IPS-15b (cell line): ENCODE data around the gene KLHL2.
"Not testable (repeated sequence)": the region's sequence is repeated elsewhere in the genome, so short reads cannot be mapped to it uniquely, and the experiment has no call there.

Source experiments
- H3K27me3 ChIP-seq: one replicate; pipeline ENCODE4 v1.6.1; 2013; ENCODE audit warnings: low read length; ENCODE audit not compliant: control insufficient read depth, insufficient read depth
- H3K36me3 ChIP-seq: one replicate; pipeline ENCODE4 v1.6.1; 2013; ENCODE audit warnings: low read length; ENCODE audit not compliant: control insufficient read depth, insufficient read depth
- H3K4me1 ChIP-seq: one replicate; pipeline ENCODE4 v1.6.1; 2013; ENCODE audit warnings: mild to moderate bottlenecking, low read length; ENCODE audit not compliant: control insufficient read depth, insufficient read depth
- H3K4me3 ChIP-seq: one replicate; pipeline ENCODE4 v1.5.1; 2013; ENCODE audit warnings: low read depth, low read length
- H3K9ac ChIP-seq: one replicate; pipeline ENCODE4 v1.6.1; 2013; ENCODE audit warnings: low read depth, mild to moderate bottlenecking, low read length
- H3K9me3 ChIP-seq: one replicate; pipeline ENCODE4 v1.6.1; 2013; ENCODE audit warnings: mild to moderate bottlenecking, low read length; ENCODE audit not compliant: control insufficient read depth, insufficient read depth

KLHL2 gene

DNA sequence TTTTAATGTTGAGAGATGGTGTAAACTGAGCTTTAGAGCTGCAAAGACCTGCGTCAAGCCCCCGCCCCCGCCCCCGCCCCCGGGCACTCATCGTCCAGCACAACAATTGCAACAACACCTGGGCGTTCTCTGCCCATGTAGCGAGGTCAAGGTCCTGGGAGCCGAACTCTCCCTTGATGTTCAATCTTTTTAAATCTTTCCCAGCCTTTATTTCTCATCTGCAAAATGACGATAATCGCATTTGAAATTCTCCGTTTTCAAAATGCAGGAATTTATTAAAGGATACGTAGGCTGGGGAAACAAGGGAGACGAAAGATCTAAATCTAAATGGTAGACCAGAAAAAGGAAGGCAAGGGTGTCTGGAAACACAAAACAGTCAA lies 119.5 kb downstream of the KLHL2 start:
- H3K36me3 ChIP-seq = no peaks in the 10 kb centered on the region
- no peaks in the 10 kb centered on the region for H3K27me3 ChIP-seq
- no peak overlapping the region for H3K9ac ChIP-seq
- H3K4me3 ChIP-seq = peak overlapping the region; percentile 67
- peaks cover 11% of the 10 kb centered on the region for H3K4me1 ChIP-seq
- H3K9me3 ChIP-seq = no peaks in the 10 kb centered on the region

DNA sequence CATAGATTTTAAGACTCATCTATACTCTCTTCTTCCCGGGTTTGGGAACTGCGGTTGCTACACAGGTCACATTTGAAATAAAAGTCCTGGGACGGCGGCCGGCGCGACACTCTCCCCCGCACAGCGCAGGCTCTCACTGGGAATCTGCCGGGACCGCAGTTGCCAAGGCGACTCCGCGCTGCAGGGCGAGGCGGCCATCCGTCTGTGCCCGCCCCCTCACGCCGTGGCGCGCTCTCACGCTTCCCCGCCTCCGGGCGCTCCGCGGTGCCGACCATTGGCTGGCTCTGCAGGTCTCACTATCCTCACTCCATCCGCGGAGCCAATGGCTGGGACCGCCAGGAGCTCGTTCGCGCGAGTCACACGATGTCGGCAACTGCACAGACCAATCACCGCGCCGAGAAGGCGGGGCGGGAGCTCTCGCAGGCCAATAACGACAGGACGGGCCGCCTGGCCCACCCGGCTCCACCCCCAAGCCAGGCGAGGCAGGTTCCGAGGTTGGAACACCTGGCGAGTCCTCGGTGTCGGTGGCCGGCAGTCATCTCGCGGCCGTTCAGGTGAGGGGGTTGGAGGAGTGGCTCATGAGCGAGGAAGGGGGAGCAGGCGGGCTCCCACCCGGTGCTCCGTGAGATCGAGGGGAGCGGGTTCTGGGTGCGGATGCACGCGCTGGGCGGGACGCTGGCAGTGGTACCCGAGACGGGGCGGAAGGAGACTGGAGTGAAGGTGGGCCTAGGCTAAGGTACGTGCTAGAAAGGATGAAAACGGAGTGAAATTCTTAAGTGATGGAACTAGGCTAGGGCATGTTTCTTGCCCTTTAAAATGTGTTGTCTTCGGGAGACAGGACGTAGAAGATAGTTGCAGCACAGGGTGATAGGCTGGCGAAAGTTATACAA lies 120.1 kb downstream of the KLHL2 start, which contains the start of gene MSMO1:
TSS of gene MSMO1 (plus strand) at position 459 of the 890 bp plus-strand sequence. CDS start 5,702 bp downstream, outside the sequence.
- Histone ChIP-seq H3K27me3 (no peaks in the 10 kb centered on the region), H3K9ac (peak within 1 kb of the TSS; percentile 93), H3K4me3 (peak within 1 kb of the TSS; percentile 99), H3K4me1 (peaks cover 11% of the 10 kb centered on the region), H3K9me3 (no peaks in the 10 kb centered on the region), H3K36me3 (no peaks in the 10 kb centered on the region)

DNA sequence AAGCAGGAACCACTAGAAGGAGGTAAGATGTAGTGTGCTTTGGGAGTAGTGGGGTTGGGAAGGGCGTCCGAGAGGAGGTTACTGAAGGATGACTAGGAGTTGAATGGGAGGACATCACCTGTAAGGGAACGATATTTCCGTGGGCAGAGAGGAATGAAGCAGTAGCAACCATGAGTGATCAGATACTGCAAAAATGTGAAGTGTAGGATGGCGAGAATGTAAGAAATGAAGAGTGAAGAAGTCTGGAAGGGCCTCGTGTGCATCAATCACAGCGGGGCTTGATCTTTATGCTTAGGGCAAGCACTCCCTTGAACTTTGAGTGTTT lies 120.7 kb downstream of the KLHL2 start:
- peak overlapping the region; percentile 93 for H3K9ac ChIP-seq
- H3K36me3 ChIP-seq = no peaks in the 10 kb centered on the region
- H3K27me3 ChIP-seq = no peaks in the 10 kb centered on the region
- H3K4me3 ChIP-seq = peak overlapping the region; percentile 99
- H3K4me1 ChIP-seq = peaks cover 11% of the 10 kb centered on the region
- H3K9me3 ChIP-seq = no peaks in the 10 kb centered on the region

DNA sequence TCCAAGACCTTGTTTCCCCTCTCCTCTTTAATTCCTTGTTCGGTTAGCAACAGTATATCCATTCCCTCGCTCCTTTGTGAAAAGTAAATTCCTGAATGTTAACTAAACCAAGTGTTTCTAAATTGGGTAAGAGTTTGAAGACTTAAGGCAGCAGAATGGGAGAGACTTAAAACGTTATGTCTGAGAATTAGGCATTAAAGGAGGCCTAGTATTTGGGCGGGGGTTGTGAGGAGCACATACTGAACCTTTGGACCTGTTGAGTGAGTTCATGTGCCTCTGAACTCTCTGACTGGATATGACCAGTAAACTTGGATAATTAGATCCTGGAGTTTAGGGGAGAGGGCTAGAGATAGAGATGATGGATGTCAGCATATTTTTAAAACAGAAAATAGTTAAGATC lies 121.3 kb downstream of the KLHL2 start:
- no peaks in the 10 kb centered on the region for H3K36me3 ChIP-seq
- no peaks in the 10 kb centered on the region for H3K27me3 ChIP-seq
- H3K9me3 ChIP-seq = no peaks in the 10 kb centered on the region
- peaks cover 11% of the 10 kb centered on the region for H3K4me1 ChIP-seq
- H3K4me3 ChIP-seq = peak overlapping the region; percentile 99
- H3K9ac ChIP-seq = peak overlapping the region; percentile 93

DNA sequence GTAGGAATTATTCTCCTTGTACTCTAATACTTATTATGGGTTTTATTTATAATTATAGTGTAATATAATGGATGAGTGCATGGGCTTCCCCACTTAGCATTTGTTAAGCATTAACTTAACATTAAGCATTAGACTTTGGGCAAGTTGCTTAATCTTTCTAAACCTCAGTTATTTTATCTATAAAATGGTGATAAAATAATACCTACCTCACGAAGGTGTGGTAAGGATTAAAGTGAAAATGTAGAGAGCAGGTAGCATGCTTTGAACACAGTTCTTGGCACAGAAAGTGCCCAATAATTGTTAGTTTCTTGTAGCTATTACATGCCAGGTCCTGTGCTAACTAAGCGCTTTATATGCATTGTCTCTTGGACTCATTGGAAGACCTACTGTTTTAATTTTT lies 122.7 kb downstream of the KLHL2 start:
- no peak overlapping the region for H3K9ac ChIP-seq
- H3K27me3 ChIP-seq = no peaks in the 10 kb centered on the region
- H3K4me3 ChIP-seq = peak overlapping the region; percentile 99
- no peaks in the 10 kb centered on the region for H3K9me3 ChIP-seq
- no peaks in the 10 kb centered on the region for H3K36me3 ChIP-seq
- peaks cover 14% of the 10 kb centered on the region for H3K4me1 ChIP-seq

DNA sequence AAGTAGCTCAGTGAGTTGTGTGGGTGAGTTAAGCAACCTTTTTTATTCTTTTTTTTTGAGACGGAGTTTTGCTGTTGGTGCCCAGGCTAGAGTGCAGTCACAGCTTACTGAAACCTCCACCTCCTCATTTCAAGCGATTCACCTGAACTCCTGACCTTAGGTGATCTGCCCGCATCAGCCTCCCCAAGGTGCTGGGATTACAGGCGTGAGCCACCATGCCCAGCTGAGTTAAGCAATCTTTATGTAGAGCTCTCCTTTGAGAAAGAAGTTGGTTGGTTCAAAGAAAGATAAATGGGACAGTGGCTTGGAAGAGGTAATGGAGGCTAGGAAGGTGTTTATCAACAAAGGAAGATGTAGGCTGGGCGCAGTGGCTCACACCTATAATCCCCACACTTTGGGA lies 123.3 kb downstream of the KLHL2 start:
- H3K36me3 ChIP-seq = no peaks in the 10 kb centered on the region
- H3K4me1 ChIP-seq = peaks cover 14% of the 10 kb centered on the region

DNA sequence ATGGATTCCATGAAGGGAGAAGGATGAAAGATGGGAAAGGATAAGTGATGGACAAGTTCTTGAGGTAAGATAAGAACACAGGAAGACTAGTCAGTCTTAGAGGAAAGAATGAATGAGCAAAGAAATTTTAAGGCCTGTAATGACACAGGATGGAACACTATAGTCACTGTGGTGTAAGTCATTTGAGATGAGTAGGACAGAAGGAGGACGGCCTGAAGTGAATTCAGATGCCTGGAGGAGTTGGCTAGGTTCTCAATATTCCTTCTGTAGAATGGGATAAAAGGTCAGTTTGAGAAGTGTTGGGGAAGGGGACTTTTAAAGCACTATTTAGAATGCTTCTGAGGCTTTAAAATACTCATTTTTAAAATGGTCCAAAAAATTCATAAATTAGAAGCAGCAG lies 124.0 kb downstream of the KLHL2 start:
- peaks cover 10% of the 10 kb centered on the region for H3K4me1 ChIP-seq
- H3K36me3 ChIP-seq = no peaks in the 10 kb centered on the region
- no peak overlapping the region for H3K9ac ChIP-seq

More for the DNA sequence above, 123.3 kb downstream of the KLHL2 start:
- Histone ChIP-seq H3K9me3 (no peaks in the 10 kb centered on the region), H3K4me3 (peak overlapping the region; percentile 99), H3K9ac (no peak overlapping the region), H3K27me3 (no peaks in the 10 kb centered on the region)

DNA sequence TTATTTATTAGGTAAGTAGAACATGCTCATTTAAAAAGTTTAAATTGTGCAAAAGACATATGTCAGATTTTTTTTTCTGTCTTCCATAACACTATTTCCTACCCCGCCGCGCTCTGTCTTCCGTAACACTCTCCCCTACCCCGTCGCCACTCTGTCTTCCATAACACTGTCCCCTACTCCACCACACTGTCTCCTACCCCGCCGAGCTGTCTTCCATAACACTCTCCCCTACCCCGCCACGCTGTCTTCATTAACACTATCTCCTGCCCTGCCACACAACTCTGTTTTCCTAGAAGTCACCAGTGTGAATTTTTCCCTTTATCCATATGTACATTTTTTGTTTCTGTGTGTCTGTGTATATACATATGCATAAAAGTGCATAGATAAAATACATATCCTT lies 124.5 kb downstream of the KLHL2 start:
- H3K36me3 ChIP-seq = peaks cover 1% of the 10 kb centered on the region
- H3K9ac ChIP-seq = no peak overlapping the region
- no peaks in the 10 kb centered on the region for H3K27me3 ChIP-seq
- H3K9me3 ChIP-seq = no peaks in the 10 kb centered on the region
- H3K4me3 ChIP-seq = peak overlapping the region; percentile 40
- H3K4me1 ChIP-seq = peaks cover 10% of the 10 kb centered on the region

More for the DNA sequence above, 124.0 kb downstream of the KLHL2 start:
- H3K9me3 ChIP-seq = no peaks in the 10 kb centered on the region
- no peaks in the 10 kb centered on the region for H3K27me3 ChIP-seq
- peak overlapping the region; percentile 40 for H3K4me3 ChIP-seq

DNA sequence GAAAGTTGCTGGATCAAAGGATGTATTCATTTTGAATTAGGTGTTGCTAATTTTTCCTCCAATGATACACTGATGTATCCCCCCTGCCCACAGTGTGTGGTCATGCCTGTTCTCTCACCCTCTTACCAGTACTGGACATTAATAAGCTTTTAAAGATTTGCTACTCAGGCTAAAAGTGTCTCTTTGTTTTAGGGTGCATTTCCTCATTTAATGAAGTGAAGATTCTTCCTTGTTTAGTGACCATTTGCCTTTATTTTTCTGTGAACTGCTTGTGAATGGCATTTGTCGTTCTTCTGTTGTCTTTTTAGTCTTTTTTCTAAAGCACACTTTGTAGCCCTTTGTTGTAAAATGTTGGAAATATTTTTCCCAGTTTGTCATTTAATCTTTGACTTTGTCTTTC lies 125.1 kb downstream of the KLHL2 start:
- H3K4me1 ChIP-seq = peaks cover 10% of the 10 kb centered on the region
- no peak overlapping the region for H3K9ac ChIP-seq
- peaks cover 3% of the 10 kb centered on the region for H3K36me3 ChIP-seq
- H3K27me3 ChIP-seq = no peaks in the 10 kb centered on the region
- peak overlapping the region; percentile 40 for H3K4me3 ChIP-seq
- no peaks in the 10 kb centered on the region for H3K9me3 ChIP-seq

DNA sequence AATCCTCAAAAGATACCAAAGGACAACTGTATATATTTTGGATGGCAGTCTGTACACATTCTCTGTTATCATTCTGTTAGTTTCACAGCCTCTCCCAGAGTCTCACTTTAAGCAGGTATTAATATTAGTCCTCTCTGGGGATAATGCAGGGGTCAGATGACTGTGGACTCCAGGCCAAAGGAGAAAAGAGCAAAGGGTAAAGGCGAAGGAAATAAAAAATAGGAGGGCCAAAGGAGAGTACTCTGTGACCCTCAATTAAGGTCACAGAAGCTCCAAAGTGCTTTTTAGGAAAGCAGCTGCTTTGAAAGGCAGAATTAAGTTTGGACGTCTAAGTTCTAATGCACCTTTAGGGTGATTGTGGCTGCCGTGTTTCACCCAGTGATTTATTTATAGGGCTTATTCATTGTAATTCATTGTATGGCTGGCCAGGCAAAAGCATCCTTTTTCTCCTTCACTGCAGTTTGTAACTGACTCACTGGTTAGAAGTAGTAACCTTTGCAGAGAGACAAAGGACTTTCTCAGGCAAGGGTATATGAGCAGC lies 127.9 kb downstream of the KLHL2 start:
- no peaks in the 10 kb centered on the region for H3K9me3 ChIP-seq
- peaks cover 8% of the 10 kb centered on the region for H3K4me1 ChIP-seq
- no peak overlapping the region for H3K4me3 ChIP-seq
- no peak overlapping the region for H3K9ac ChIP-seq
- peaks cover 18% of the 10 kb centered on the region for H3K36me3 ChIP-seq
- H3K27me3 ChIP-seq = no peaks in the 10 kb centered on the region

DNA sequence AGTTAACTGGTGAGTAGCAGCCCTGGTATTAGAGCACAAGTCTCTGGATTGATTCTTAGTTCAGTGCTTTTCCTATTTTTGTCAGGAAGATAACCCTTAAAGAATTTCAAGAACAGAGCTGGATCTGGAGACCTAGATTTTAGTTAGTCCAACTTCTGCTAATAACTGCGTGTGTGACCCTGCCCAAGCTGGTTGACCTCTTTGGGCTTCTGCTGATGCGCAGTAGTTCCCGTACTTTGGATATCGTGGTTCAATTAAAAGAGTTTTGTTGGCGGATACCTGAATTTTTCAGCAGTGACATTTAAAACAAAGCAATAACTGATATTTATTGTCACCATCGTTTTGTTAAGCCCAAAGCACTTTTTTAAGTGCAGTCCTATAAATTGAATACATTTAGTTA lies 129.4 kb downstream of the KLHL2 start:
- no peaks in the 10 kb centered on the region for H3K9me3 ChIP-seq
- H3K4me1 ChIP-seq = peaks cover 3% of the 10 kb centered on the region
- H3K36me3 ChIP-seq = peaks cover 18% of the 10 kb centered on the region
- no peak overlapping the region for H3K9ac ChIP-seq
- no peak overlapping the region for H3K4me3 ChIP-seq
- no peaks in the 10 kb centered on the region for H3K27me3 ChIP-seq

DNA sequence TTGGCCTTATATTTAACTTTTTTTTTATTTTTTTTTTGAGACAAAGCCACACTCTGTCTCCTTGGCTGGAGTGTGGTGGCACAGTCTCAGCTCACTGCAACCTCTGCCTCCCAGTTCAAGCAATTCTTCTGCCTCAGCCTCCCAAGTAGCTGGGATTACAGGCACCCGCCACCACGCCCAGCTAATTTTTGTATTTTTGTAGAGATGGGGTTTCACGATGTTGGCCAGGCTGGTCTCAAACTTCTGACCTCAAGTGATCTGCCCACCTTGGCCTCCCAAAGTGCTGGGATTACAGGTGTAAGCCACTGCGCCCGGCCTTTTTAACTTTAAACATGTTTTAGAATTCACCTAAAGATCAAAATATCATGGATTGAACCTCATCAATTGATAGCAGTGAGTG lies 135.0 kb downstream of the KLHL2 start:
- H3K4me3 ChIP-seq, H3K4me1 ChIP-seq, H3K9me3 ChIP-seq, H3K27me3 ChIP-seq, H3K9ac ChIP-seq: not testable (repeated sequence)
- H3K36me3 ChIP-seq = peaks cover 16% of the 10 kb centered on the region
